PC-3 (cell line): Measurements from ENCODE around the gene PUS7. TPM values are rescaled to one million over a fixed set of nuclear protein-coding genes. Genes with fewer than 3 reads are reported as not detected.

Experiments
- ATAC-seq: fragments of 200-7000 bp; cut with Tn5 transposase; 2 replicates; pipeline ENCODE4 v1.9.1; 2020; ENCODE audit warnings: mild to moderate bottlenecking, moderate library complexity
- BruUV-seq: library from RNA; stranded (reverse); fragments of 400-500 nt; replicated peaks from 2 replicates; lab custom pipeline; 2021; lab: Mats Ljungman, UMichigan
- CTCF ChIA-PET: fragments of 300-600 bp; sonication (Branson Sonifier 250); formaldehyde crosslinking; loops from one replicate; lab custom pipeline; 2022; ENCODE audit warnings: antibody characterized with exemption; lab: Charles Lee
- POLR2A ChIA-PET: fragments of 300-600 bp; sonication (Branson Sonifier 250); formaldehyde crosslinking; loops from one replicate; lab custom pipeline; 2022; ENCODE audit warnings: antibody characterized with exemption; ENCODE audit not compliant: unreplicated experiment; lab: Charles Lee
- DNase-seq: peaks from one replicate; pipeline ENCODE4 v3.0.0-alpha.2; 2015
- H2AFZ ChIP-seq: fragments of 300-600 bp; sonication (generic); 2 replicates; pipeline ENCODE4 v1.6.0; 2016; ENCODE audit warnings: antibody characterized with exemption, low read length
- H3F3A ChIP-seq: fragments of 300-600 bp; sonication (generic); one replicate; pipeline ENCODE4 v1.6.0; 2017; ENCODE audit warnings: antibody characterized with exemption, low read length, control low read depth, mild to moderate bottlenecking; ENCODE audit not compliant: unreplicated experiment
- H3K27ac ChIP-seq: fragments of 300-600 bp; sonication (generic); 2 replicates; pipeline ENCODE4 v1.5.1; 2016; ENCODE audit warnings: mild to moderate bottlenecking, low read length
- H3K27me3 ChIP-seq: fragments of 300-600 bp; sonication (generic); 2 replicates; pipeline ENCODE4 v1.6.1; 2016; ENCODE audit warnings: low read length, mixed read lengths
- H3K36me3 ChIP-seq: fragments of 300-600 bp; sonication (generic); 2 replicates; pipeline ENCODE4 v1.6.1; 2016; ENCODE audit warnings: low read depth, mixed run types, low read length, mixed read lengths
- H3K4me1 ChIP-seq: fragments of 300-600 bp; sonication (generic); 2 replicates; pipeline ENCODE4 v1.5.1; 2016; ENCODE audit warnings: low read length; ENCODE audit not compliant: insufficient read depth
- H3K4me2 ChIP-seq: fragments of 300-600 bp; sonication (generic); 2 replicates; pipeline ENCODE4 v1.6.0; 2016; ENCODE audit warnings: low read length
- H3K4me3 ChIP-seq: fragments of 300-600 bp; sonication (generic); 2 replicates; pipeline ENCODE4 v1.5.1; 2016; ENCODE audit warnings: mild to moderate bottlenecking, low read length, mixed read lengths
- H3K79me2 ChIP-seq: fragments of 300-600 bp; sonication (generic); 2 replicates; pipeline ENCODE4 v1.6.1; 2017; ENCODE audit warnings: low read length, mixed read lengths
- H3K9ac ChIP-seq: fragments of 300-600 bp; sonication (generic); 2 replicates; pipeline ENCODE4 v1.6.0; 2016; ENCODE audit warnings: mild to moderate bottlenecking, low read length
- H3K9me2 ChIP-seq: fragments of 300-600 bp; sonication (generic); replicated peaks from 2 replicates; pipeline ENCODE4 v1.6.1; 2016; ENCODE audit warnings: mixed run types, low read length, mixed read lengths
- H3K9me3 ChIP-seq: fragments of 300-600 bp; sonication (generic); 2 replicates; pipeline ENCODE4 v1.6.1; 2016; ENCODE audit warnings: low read length, mixed read lengths
- H4K20me1 ChIP-seq: fragments of 300-600 bp; sonication (generic); 2 replicates; pipeline ENCODE4 v1.6.1; 2016; ENCODE audit warnings: low read length, mixed read lengths
- EZH2 ChIP-seq: fragments of 300-600 bp; sonication (generic); IDR thresholded peaks from one replicate; pipeline ENCODE4 v1.6.1; 2017; ENCODE audit warnings: antibody characterized with exemption, mild to moderate bottlenecking, low read length; ENCODE audit not compliant: unreplicated experiment
- EZH2phosphoT487 ChIP-seq: fragments of 300-600 bp; sonication (generic); IDR thresholded peaks from 2 replicates; pipeline ENCODE4 v1.6.1; 2018; ENCODE audit warnings: mild to moderate bottlenecking, antibody characterized with exemption, low read length, borderline replicate concordance
- intact Hi-C: fragments of 100-400 bp; cut with micrococcal nuclease; formaldehyde crosslinking; loops from 2 replicates; pipeline ENCODE4 v1.9.0; 2023
- total RNA-seq: library from RNA; depleted of rRNA; stranded (reverse); fragments of >200 nt; gene quantifications from 2 replicates; pipeline ENCODE4 v1.2.3, GENCODE V29; 2014
- TF ChIP-seq, protein P1 (sequence below): fragments of 300-600 bp; sonication (generic); conservative IDR thresholded peaks from 2 replicates; pipeline ENCODE4 v1.5.1; 2017; ENCODE audit warnings: antibody characterized with exemption, low read depth, mild to moderate bottlenecking, low read length

PUS7 gene
- total RNA-seq, 1 experiment from 2014 or later, result 37.2 TPM

DNA sequence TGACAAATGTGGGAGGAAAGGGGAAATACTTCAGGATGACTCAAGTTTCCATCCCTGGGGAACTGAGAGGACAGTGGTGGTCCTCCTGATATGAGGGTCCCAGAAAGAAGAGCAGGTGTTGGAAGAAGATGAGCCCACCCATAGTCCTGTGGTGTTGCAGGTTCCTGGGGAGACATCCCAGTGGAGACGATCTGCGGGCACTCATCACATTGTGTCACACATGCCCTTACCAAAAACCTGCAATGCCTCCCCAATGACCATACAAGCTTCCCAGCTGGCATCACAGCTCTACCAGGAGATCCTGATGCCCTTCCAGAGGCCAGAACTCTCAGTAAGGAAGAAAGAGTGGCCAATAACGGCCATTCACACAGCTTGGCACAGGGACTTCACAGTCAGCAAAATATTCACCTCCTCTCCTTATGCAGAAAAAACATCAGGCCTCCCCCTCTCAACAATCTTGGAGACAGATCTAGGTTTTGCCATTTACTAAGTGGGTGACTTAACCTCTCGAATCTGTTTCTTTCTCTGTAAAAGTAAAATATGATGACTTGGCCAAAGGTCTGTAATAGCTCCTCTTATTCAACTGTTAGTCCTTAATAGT lies 9.0 kb downstream of the PUS7 start:
- Histone ChIP-seq H3K79me2 (peaks cover 76% of the 10 kb centered on the region), H3K9me2 (no peaks in the 10 kb centered on the region), H3F3A (peaks cover 9% of the 10 kb centered on the region), H3K4me1 (peaks cover 9% of the 10 kb centered on the region), H3K27ac (no peak overlapping the region), H3K27me3 (no peaks in the 10 kb centered on the region), H3K36me3 (peaks cover 21% of the 10 kb centered on the region), H3K4me2 (no peak overlapping the region), H3K9me3 (no peaks in the 10 kb centered on the region), H4K20me1 (peaks cover 31% of the 10 kb centered on the region), H3K4me3 (no peak overlapping the region), H3K9ac (no peak overlapping the region), H2AFZ (no peak overlapping the region)
- intact Hi-C loops, result no loop called here
- ChIA-PET CTCF (no interaction called here), POLR2A (no interaction called here)
- TF ChIP-seq EZH2phosphoT487 (no peak), EZH2 (no peak)
- TF ChIP-seq, protein P1, sequence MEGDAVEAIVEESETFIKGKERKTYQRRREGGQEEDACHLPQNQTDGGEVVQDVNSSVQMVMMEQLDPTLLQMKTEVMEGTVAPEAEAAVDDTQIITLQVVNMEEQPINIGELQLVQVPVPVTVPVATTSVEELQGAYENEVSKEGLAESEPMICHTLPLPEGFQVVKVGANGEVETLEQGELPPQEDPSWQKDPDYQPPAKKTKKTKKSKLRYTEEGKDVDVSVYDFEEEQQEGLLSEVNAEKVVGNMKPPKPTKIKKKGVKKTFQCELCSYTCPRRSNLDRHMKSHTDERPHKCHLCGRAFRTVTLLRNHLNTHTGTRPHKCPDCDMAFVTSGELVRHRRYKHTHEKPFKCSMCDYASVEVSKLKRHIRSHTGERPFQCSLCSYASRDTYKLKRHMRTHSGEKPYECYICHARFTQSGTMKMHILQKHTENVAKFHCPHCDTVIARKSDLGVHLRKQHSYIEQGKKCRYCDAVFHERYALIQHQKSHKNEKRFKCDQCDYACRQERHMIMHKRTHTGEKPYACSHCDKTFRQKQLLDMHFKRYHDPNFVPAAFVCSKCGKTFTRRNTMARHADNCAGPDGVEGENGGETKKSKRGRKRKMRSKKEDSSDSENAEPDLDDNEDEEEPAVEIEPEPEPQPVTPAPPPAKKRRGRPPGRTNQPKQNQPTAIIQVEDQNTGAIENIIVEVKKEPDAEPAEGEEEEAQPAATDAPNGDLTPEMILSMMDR, result no peak
- DNase-seq (no peak), ATAC-seq (no peak)
- no TSS peak for BruUV-seq

DNA sequence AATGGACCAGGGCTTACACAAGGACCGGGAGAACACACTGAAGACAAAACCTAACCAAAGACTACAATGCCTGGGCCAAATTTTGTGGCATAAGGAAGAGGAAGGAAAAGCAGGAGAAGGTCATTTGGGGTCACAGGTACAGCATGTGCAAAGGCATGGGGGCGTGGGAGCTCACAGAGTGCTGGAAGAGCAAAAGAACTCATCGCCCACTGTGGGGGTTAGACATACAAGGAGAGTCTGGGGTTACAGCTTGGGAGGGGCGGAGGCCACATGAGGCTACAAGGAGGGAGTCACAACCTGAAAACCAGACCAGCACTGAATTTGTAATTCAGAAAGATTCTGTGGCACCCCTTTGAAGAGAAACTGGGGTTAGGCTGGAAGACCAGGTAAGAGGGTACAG lies 9.7 kb downstream of the PUS7 start:
- Histone ChIP-seq H3K36me3 (peaks cover 19% of the 10 kb centered on the region), H4K20me1 (peaks cover 26% of the 10 kb centered on the region), H3K9me2 (no peaks in the 10 kb centered on the region), H3K9ac (no peak overlapping the region), H3K79me2 (peaks cover 70% of the 10 kb centered on the region), H2AFZ (no peak overlapping the region), H3K9me3 (no peaks in the 10 kb centered on the region), H3K4me1 (peaks cover 9% of the 10 kb centered on the region), H3K27me3 (no peaks in the 10 kb centered on the region), H3K4me2 (no peak overlapping the region), H3F3A (peaks cover 9% of the 10 kb centered on the region), H3K27ac (no peak overlapping the region), H3K4me3 (no peak overlapping the region)
- TF ChIP-seq EZH2phosphoT487 (no peak), EZH2 (no peak)
- TF ChIP-seq, protein P1, result no peak
- DNase-seq (no peak), ATAC-seq (no peak)
- ChIA-PET POLR2A (no interaction called here), CTCF (no interaction called here)
- intact Hi-C loops, result no loop called here
- no TSS peak for BruUV-seq

DNA sequence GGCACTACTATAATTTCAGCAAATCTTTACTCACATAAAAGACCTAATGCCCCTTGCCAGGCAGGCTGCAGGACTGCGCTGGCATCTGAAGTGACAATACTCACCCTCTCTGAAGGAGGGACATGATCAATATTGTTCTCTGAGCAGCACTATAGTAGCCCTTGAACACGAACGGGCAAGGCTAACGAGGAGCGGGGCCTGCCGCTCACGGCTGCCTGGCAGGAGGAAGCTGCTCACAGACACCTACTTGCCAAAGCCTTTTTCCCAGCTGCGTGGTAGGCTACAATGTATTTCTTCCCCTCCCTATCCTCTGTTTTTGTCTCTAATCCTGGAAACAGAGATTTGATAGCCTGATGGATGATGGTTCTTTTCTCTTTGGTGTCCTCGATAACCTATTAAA lies 19.9 kb downstream of the PUS7 start:
- Histone ChIP-seq H3K4me1 (0 out of 2 replicates have a peak, but pooled peaks cover under 1% of the 10 kb centered on the region), H3K9me3 (no peaks in the 10 kb centered on the region), H3K27ac (no peak overlapping the region), H3K9ac (no peak overlapping the region), H3F3A (no peaks in the 10 kb centered on the region), H3K4me2 (no peak overlapping the region), H3K27me3 (no peaks in the 10 kb centered on the region), H2AFZ (no peak overlapping the region), H3K36me3 (peaks cover 51% of the 10 kb centered on the region), H3K9me2 (no peaks in the 10 kb centered on the region), H3K79me2 (no peaks in the 10 kb centered on the region), H4K20me1 (no peaks in the 10 kb centered on the region), H3K4me3 (no peak overlapping the region)
- DNase-seq, result no peak
- no TSS peak for BruUV-seq
- ATAC-seq, result no peak
- TF ChIP-seq EZH2, result no peak
- TF ChIP-seq EZH2phosphoT487, result no peak
- TF ChIP-seq, protein P1, result no peak
- ChIA-PET POLR2A (no interaction called here), CTCF (no interaction called here)
- intact Hi-C loops, result no loop called here
